Tibial artery (tissue), 4 donors: ENCODE data around the gene JMJD1C.

Experiments
- DNase-seq, 2 donors: peaks; one replicate each; pipeline ENCODE4 v3.0.0-alpha.2; 2019
- H3K27ac ChIP-seq, 2 donors: fragments of 200-600 bp; sonication (generic) in 1 of 2; 1 replicate in 1 of 2; 2 replicates in 1 of 2; pipeline ENCODE4 v1.5.1; 2018 to 2019; ENCODE audit warnings: mild to moderate bottlenecking in 1 of 2
- H3K27me3 ChIP-seq, 2 donors: fragments of 200-600 bp; sonication (generic) in 1 of 2; one replicate each; pipeline versions ENCODE4 v1.5.1 to v1.6.0; 2016 to 2019
- H3K36me3 ChIP-seq, 3 donors: fragments of 200-600 bp; sonication (generic) in 2 of 3; one replicate each; pipeline ENCODE4 v1.5.1; 2016 to 2019; ENCODE audit warnings: mild to moderate bottlenecking in 2 of 3
- H3K4me1 ChIP-seq, 4 donors: fragments of 200-600 bp; sonication (generic) in 2 of 4; 1 replicate in 3 of 4; 2 replicates in 1 of 4; pipeline ENCODE4 v1.5.1; 2016 to 2019
- H3K4me3 ChIP-seq, 2 donors: fragments of 200-600 bp; sonication (generic) in 1 of 2; 1 replicate in 1 of 2; 2 replicates in 1 of 2; pipeline ENCODE4 v1.5.1; 2018 to 2019; ENCODE audit warnings: mild to moderate bottlenecking in 2 of 2
- H3K9me3 ChIP-seq, 3 donors: fragments of 200-600 bp; sonication (generic) in 1 of 3; one replicate each; pipeline ENCODE4 v1.5.1; 2016 to 2019
- intact Hi-C: fragments of 100-400 bp; cut with DNase I; formaldehyde crosslinking; loops from one replicate; pipeline ENCODE4 v1.15.0; 2023; ENCODE audit warnings: low total_unique reads
- TF ChIP-seq, protein P1 (sequence below), 2 experiments: fragments of 200-600 bp in 1 of 2; fragments of 450-650 bp in 1 of 2; IDR thresholded peaks; one replicate each; pipeline ENCODE4 v1.5.1; 2017 to 2019; ENCODE audit warnings: antibody characterized with exemption in 2 of 2, mild to moderate bottlenecking in 1 of 2, moderate library complexity in 1 of 2

The JMJD1C gene

DNA sequence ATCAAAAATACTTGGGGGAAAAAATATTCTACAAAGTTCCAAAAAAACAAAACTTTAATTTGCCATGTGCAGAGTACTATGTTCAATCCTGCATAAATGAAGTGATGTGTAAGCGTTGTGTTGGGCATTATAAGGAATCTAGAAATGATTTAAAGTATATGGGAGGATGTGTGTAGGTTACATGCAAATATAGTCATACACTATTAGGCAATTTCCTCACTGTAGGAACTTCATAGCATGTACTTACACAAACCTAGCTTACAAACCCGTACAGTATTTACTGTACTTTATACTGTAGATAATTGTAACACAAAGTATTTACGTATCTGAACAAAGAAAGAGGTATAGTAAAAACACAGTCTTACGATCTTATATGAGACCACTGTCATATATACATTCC, 260.4 kb downstream of the JMJD1C start:
- Histone ChIP-seq H3K27ac (no peak overlapping the region), H3K36me3 (peaks cover 0 to 13% (median 4%) of the 10 kb centered on the region in 3 donors), H3K4me1 (peaks cover 3 to 53% (median 20%) of the 10 kb centered on the region in 4 donors), H3K27me3 (no peaks in the 10 kb centered on the region), H3K9me3 (no peaks in the 10 kb centered on the region), H3K4me3 (no peak overlapping the region)
- TF ChIP-seq, protein P1, sequence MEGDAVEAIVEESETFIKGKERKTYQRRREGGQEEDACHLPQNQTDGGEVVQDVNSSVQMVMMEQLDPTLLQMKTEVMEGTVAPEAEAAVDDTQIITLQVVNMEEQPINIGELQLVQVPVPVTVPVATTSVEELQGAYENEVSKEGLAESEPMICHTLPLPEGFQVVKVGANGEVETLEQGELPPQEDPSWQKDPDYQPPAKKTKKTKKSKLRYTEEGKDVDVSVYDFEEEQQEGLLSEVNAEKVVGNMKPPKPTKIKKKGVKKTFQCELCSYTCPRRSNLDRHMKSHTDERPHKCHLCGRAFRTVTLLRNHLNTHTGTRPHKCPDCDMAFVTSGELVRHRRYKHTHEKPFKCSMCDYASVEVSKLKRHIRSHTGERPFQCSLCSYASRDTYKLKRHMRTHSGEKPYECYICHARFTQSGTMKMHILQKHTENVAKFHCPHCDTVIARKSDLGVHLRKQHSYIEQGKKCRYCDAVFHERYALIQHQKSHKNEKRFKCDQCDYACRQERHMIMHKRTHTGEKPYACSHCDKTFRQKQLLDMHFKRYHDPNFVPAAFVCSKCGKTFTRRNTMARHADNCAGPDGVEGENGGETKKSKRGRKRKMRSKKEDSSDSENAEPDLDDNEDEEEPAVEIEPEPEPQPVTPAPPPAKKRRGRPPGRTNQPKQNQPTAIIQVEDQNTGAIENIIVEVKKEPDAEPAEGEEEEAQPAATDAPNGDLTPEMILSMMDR (IDR thresholded peaks at IDR 0.05), result no peak
- no peak for DNase-seq
- intact Hi-C loops, result no loop called here

DNA sequence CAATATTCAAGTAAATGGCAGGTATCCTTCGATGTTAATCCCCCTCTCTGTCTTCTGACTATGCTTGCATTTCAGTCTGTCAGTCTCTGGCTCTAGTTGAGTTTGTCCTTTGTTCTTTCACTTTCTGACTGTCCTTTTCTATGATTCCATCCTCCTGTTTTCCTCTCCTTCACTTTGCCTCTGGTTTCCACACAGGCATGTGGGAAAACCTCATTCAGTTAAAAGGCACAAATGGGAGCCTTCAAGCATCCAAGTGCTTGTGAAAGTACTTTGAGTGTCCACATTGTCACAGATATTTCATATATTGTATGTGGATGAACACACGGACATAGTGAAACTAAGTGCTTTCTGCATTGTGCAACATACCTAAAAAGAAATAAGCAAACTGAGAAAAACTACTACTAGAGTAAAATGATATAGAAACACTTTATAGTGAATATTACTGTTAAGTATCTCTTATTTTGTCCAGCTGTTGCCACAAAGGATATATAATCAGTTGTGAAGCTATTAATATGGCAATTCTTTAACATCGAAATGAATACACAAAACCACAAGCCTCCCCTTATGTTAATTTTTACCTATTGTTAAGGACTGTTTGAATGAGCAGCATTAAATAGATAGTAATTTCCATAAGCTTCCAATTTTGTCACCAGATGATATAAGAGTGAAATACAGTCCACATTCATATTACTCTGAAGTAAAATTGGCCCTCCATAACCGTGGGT, 260.9 kb downstream of the JMJD1C start:
- TF ChIP-seq, protein P1 (IDR thresholded peaks at IDR 0.05), result no peak
- Histone ChIP-seq H3K27me3 (no peaks in the 10 kb centered on the region), H3K9me3 (no peaks in the 10 kb centered on the region), H3K4me3 (no peak overlapping the region), H3K27ac (no peak overlapping the region), H3K36me3 (peaks cover 0 to 13% (median 4%) of the 10 kb centered on the region in 3 donors), H3K4me1 (peaks cover 3 to 49% (median 21%) of the 10 kb centered on the region in 4 donors)
- intact Hi-C loops, result no loop called here
- no peak for DNase-seq

DNA sequence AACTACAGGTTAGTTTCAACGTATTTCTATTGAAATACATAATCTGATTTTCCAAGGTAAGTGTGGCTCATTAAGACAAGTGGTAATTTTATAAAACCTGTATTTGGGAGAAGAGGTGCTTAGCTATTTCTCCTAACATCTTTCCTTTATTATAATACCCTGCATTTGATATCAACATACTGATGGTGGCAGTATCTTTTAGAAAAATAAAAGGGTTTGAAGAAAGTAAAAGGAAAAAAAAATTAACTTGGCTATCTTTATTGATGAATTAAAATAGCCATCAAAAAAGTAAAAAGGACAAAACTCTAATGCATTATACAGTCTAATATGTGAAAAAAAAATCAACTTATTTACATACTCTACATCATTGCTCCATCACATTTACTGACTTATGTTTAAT, 264.7 kb downstream of the JMJD1C start:
- H3K27ac ChIP-seq, result no peak overlapping the region
- DNase-seq, result no peak
- TF ChIP-seq, protein P1 (IDR thresholded peaks at IDR 0.05), result no peak
- H3K9me3 ChIP-seq, result no peaks in the 10 kb centered on the region
- intact Hi-C loops, result no loop called here
- no peak overlapping the region for H3K4me3 ChIP-seq
- peaks cover 8 to 28% (median 10%) of the 10 kb centered on the region in 3 donors for H3K36me3 ChIP-seq
- H3K27me3 ChIP-seq, result no peaks in the 10 kb centered on the region
- peaks cover 0 to 30% (median 19%) of the 10 kb centered on the region in 4 donors for H3K4me1 ChIP-seq

DNA sequence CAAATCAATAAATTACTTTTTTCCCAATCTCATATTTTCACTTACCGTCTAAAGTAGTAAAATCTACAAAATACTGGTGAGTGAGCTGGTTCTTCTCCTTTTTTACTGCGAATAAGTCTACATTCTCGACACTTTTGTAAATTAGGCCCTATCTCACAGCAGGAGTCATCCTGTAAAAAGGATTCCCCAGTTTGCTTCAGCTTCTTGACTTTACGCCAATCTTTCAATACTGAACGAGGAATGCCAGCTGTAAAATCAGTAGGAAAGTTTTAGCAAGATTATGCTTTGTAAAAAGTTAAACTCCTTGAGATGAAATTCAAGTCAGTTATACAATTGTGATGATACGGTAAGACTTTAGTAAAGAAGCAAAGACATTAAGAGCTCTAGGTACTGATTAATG, 265.3 kb downstream of the JMJD1C start:
- Histone ChIP-seq H3K27ac (no peak overlapping the region), H3K4me3 (no peak overlapping the region), H3K9me3 (no peaks in the 10 kb centered on the region), H3K36me3 (peaks cover 8 to 31% (median 17%) of the 10 kb centered on the region in 3 donors), H3K4me1 (peaks cover 0 to 23% (median 16%) of the 10 kb centered on the region in 4 donors), H3K27me3 (no peaks in the 10 kb centered on the region)
- intact Hi-C loops, result no loop called here
- TF ChIP-seq, protein P1 (IDR thresholded peaks at IDR 0.05), result no peak
- no peak for DNase-seq

DNA sequence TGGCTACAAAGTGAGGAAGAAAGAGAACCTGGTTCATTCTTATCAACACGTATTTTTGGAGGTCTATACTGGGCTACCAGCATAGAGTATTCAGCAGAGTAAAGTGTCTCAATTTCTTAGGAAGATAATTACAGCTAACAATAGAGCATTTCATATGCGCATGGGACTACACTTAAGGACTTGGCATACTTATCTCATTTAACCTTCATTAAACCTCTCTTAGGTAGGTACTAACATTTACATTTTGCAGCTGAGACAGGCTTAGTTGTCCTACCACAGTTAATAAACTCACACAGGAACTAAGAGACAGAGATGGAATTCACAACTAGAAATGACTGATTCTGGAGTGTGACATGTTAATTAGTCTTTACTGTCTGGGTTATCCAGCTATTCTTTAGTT, 266.1 kb downstream of the JMJD1C start:
- Histone ChIP-seq H3K36me3 (peaks cover 11 to 35% (median 22%) of the 10 kb centered on the region in 3 donors), H3K4me3 (no peak overlapping the region), H3K4me1 (peaks cover 0 to 20% (median 16%) of the 10 kb centered on the region in 4 donors), H3K27ac (no peak overlapping the region), H3K27me3 (no peaks in the 10 kb centered on the region), H3K9me3 (no peaks in the 10 kb centered on the region)
- intact Hi-C loops, result no loop called here
- TF ChIP-seq, protein P1 (IDR thresholded peaks at IDR 0.05), result no peak
- no peak for DNase-seq
